ENCODE data around the gene ERO1A. TPM values are rescaled to one million over a fixed set of nuclear protein-coding genes. Genes with fewer than 3 reads are reported as not detected.

Gene ERO1A
- total RNA-seq, 4 donors from 2014 or later = 35.5 to 42.7 (median 37.9) TPM

DNA sequence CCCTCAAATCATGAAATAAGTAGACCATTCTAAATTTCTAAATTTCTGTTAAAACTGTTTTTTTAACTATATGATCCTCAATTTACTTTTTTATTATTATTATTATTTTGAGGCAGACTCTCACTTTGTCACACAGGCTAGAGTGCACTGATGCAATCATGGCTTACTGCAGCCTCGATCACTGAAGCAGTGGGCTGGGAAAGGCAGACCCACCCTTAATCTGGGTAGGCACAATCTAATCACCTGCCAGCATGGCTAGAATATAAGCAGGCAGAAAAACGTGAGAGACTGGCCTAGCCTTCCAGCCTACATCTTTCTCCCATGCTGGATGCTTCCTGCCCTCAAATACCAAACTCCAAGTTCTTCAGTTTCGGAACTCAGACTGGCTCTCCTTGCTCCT is 2.3 kb downstream of the ERO1A start:
- no peak for DNase-seq (ENCODE audit: extremely low spot score)
- WGBS = 74% methylated on average over 3 of the region's 3 CpGs
- H3K27ac ChIP-seq (replicated peaks in 1 of 4) = peak overlapping the region in 1 of 4 donors; percentile 4
- H3K9me3 ChIP-seq = no peaks in the 10 kb centered on the region
- no peaks in the 10 kb centered on the region for H3K27me3 ChIP-seq
- H3K4me3 ChIP-seq = no peak overlapping the region
- H3K36me3 ChIP-seq = no peaks in the 10 kb centered on the region
- peaks cover 11 to 46% (median 41%) of the 10 kb centered on the region in 4 donors for H3K4me1 ChIP-seq
- TF ChIP-seq EP300 (IDR thresholded peaks at IDR 0.05) (no peak), POLR2A (IDR thresholded peaks at IDR 0.05; ENCODE audit: low read depth) (no peak), POLR2AphosphoS5 (IDR thresholded peaks at IDR 0.05) (no peak)
- TF ChIP-seq, protein P1, sequence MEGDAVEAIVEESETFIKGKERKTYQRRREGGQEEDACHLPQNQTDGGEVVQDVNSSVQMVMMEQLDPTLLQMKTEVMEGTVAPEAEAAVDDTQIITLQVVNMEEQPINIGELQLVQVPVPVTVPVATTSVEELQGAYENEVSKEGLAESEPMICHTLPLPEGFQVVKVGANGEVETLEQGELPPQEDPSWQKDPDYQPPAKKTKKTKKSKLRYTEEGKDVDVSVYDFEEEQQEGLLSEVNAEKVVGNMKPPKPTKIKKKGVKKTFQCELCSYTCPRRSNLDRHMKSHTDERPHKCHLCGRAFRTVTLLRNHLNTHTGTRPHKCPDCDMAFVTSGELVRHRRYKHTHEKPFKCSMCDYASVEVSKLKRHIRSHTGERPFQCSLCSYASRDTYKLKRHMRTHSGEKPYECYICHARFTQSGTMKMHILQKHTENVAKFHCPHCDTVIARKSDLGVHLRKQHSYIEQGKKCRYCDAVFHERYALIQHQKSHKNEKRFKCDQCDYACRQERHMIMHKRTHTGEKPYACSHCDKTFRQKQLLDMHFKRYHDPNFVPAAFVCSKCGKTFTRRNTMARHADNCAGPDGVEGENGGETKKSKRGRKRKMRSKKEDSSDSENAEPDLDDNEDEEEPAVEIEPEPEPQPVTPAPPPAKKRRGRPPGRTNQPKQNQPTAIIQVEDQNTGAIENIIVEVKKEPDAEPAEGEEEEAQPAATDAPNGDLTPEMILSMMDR (IDR thresholded peaks at IDR 0.05) = no peak
- intact Hi-C loops (cut with DNase I) = loop anchor here (5.0 kb wide), 1 partner anchor 141 kb away; the partner anchor contains the start of genes GPR137C and TXNDC16

DNA sequence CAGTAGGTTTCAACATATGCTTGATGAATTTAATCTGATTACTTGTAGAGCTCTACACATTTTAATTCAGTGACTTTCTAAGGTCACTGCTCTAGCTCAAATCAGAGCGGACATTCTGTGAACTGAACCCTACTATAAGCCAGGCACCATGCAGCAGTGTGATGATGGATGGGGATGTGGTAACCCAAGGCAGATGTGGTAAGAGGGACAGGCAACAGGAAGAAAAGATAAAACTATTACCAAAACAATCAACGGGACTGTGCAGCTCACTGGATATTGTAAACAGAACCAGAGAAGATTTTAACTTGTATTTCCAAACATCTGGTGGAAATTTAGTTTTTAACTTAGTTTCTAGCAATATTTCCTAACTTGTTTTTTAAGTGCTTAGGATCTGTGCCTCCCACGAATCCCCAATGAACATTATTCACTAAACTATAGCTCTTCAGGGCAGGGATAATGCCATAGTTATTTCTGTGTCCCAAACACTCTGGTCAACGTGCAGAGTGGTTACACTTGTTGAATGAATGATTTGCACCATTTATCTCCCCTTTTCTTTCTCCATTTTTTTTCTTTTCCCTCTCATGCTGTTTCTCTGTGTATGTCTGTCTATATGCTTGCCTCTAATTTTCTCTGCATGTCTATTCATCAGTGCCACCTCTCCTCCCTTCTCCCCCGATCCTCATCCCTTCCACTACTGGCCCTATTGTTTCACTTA is 3.0 kb downstream of the ERO1A start:
- DNase-seq (ENCODE audit: extremely low spot score) = no peak
- peaks cover 11 to 46% (median 41%) of the 10 kb centered on the region in 4 donors for H3K4me1 ChIP-seq
- no peaks in the 10 kb centered on the region for H3K9me3 ChIP-seq
- TF ChIP-seq EP300 (IDR thresholded peaks at IDR 0.05) (no peak), POLR2AphosphoS5 (IDR thresholded peaks at IDR 0.05) (no peak), POLR2A (IDR thresholded peaks at IDR 0.05; ENCODE audit: low read depth) (no peak)
- TF ChIP-seq, protein P1 (IDR thresholded peaks at IDR 0.05) = no peak
- WGBS = 58% methylated on average over 5 of the region's 5 CpGs
- no peaks in the 10 kb centered on the region for H3K27me3 ChIP-seq
- intact Hi-C loops (cut with DNase I) = loop anchor here (5.0 kb wide), 1 partner anchor 140 kb away; the partner anchor contains the start of genes GPR137C and TXNDC16
- no peak overlapping the region for H3K4me3 ChIP-seq
- no peak overlapping the region for H3K27ac ChIP-seq (replicated peaks in 1 of 4)
- no peaks in the 10 kb centered on the region for H3K36me3 ChIP-seq

DNA sequence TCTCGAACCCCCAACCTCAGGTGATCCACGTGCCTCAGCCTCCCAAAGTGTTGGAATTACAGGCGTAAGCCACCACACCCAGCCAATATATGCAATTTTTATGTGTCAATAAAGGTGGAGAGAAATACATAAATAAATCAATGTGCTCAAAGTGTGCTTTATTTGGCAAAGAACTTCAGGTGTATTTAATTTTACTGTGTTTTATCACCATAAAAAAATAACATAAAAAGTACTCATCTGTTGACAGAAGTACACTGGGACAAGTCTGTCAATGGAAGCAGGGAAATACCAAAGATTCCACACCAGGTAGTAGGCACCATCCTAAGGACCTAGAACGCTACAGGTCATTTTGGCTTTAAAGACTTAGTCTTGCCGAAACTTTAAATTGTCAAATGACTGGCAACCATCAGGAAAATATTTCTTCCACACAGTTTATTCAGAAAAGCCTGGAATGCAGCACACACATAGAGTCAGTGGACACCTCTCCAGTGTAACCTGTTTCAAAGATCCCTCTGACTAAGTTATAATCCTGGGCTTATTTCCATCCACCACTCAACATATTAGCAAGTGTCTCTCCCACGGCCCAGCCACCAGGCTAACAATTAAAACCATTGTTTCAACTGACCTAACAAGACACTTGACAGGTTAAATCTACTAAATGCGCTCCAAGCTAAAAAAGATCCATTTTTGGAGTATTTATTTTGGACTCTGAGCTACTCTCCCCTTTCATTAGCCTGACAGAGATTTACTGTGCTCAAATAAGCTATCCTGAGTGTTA is 4.2 kb downstream of the ERO1A start:
- Histone ChIP-seq H3K4me3 (no peak overlapping the region), H3K27me3 (no peaks in the 10 kb centered on the region), H3K4me1 (peaks cover 11 to 41% (median 38%) of the 10 kb centered on the region in 4 donors), H3K27ac (replicated peaks in 1 of 4) (peak overlapping the region in 1 of 4 donors; percentile 40), H3K36me3 (no peaks in the 10 kb centered on the region), H3K9me3 (no peaks in the 10 kb centered on the region)
- TF ChIP-seq, protein P1 (IDR thresholded peaks at IDR 0.05) = no peak
- no peak for TF ChIP-seq POLR2AphosphoS5 (IDR thresholded peaks at IDR 0.05)
- TF ChIP-seq POLR2A (IDR thresholded peaks at IDR 0.05; ENCODE audit: low read depth) = no peak
- TF ChIP-seq EP300 (IDR thresholded peaks at IDR 0.05) = no peak
- no peak for DNase-seq (ENCODE audit: extremely low spot score)
- intact Hi-C loops (cut with DNase I) = loop anchor here (5.0 kb wide), 1 partner anchor 139 kb away; the partner anchor contains the start of genes GPR137C and TXNDC16
- WGBS = 88% methylated on average over 7 of the region's 7 CpGs

DNA sequence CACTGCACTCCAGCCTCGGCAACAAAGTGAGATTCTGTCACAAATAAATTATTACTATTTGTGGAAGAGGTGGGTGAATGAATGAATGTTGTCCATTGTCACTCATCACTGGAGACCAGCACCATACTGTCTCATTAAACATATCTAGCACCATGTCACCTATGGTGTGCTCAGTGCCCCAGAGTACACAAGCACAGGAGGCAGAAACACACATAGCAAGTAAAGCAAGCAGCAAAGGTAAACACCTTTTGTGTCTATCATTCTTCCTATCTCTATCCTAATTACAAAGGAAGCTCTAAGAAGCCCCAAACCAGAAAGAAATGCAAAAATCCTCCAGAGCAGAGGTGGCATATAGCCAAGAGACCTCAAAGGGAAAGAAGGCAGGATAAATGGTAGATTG is 9.2 kb downstream of the ERO1A start:
- DNase-seq (ENCODE audit: extremely low spot score) = no peak
- H3K9me3 ChIP-seq = no peaks in the 10 kb centered on the region
- 91% methylated on average over 1 of the region's 1 CpG for WGBS
- H3K36me3 ChIP-seq = peaks cover 0 to 12% (median 5%) of the 10 kb centered on the region in 4 donors
- no peak overlapping the region for H3K27ac ChIP-seq (replicated peaks in 1 of 4)
- intact Hi-C loops (cut with DNase I) = no loop called here
- H3K4me1 ChIP-seq = peaks cover 0 to 21% (median 12%) of the 10 kb centered on the region in 4 donors
- no peak for TF ChIP-seq POLR2AphosphoS5 (IDR thresholded peaks at IDR 0.05)
- TF ChIP-seq, protein P1 (IDR thresholded peaks at IDR 0.05) = no peak
- TF ChIP-seq EP300 (IDR thresholded peaks at IDR 0.05) = no peak
- no peak for TF ChIP-seq POLR2A (IDR thresholded peaks at IDR 0.05; ENCODE audit: low read depth)
- no peak overlapping the region for H3K4me3 ChIP-seq
- no peaks in the 10 kb centered on the region for H3K27me3 ChIP-seq

All from esophagus muscularis mucosa (tissue), 4 donors.